ENCODE results near the gene THADA.
A peak's percentile ranks its signal among the peaks of the same experiment; 100 is the strongest.

THADA gene

DNA sequence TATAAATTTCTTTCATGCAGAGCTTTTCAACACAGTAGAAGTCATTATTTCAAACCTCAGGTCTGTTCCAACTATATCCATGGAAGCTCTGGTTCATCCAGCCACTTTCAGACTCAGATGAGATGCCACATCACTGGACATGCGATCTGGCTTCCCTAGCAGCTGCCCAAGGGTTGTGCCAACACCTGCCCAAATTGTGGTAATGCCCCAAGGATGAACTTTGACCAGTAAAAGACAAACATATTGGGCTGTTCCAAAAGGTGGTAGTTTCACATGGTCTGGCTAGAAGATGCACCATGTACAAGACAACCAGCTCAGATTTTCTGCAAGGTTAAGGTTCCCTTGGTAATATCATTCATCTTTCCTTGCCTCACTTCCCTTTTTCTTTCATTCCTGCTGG lies 101.9 kb downstream of the THADA start:
- DNase-seq (ENCODE audit: low spot score) = no peak

DNA sequence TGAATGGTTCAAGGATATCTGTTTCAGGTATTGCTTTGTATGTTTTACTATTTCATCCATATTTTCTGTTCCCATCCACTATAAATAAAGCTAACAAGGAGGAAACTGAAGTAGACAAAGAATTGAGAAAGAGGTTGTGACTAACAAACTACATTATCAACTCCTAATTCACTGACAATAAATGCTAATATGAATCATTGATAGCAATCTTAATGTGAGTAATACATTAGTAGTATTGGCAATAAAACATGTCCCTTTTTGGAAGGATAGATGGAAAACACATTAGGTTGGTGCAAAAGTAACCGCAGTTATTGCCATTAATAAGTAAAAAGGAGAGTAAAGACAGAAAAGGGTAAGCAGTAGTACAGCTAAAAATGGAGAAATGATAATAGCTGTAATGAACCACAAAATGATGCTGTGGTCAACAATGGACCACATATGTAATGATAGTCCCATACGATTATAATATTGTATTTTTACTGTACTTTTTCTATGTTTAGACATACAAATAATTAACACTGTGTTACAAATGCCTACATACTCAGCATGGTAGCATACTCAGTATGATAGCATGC lies 104.7 kb downstream of the THADA start:
- no peak for DNase-seq (ENCODE audit: low spot score)

DNA sequence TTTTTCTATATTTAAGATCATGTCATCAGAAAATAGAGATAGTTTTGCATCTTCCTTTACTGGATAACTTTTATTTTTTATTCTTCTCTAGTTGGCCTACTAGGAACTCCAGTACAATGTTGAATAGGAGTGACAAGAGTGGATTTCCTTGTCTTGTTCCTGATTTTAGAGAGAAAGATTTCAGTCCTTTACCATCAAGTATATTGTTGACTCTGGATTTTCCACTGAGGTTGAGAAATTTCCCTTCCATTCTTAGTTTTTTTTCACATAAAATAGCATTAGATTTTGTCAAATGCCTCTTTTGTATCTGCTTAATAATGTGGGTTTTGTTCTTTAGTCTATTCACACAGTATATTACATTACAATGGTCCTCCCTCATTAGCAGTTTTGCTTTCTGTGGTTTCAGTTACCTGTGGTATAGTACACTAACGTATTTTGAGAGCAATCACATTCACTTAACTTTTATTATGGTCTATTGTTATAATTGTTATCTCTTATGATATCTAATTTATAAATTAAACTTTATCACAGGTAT lies 105.5 kb downstream of the THADA start:
- no peak for DNase-seq (ENCODE audit: low spot score)

DNA sequence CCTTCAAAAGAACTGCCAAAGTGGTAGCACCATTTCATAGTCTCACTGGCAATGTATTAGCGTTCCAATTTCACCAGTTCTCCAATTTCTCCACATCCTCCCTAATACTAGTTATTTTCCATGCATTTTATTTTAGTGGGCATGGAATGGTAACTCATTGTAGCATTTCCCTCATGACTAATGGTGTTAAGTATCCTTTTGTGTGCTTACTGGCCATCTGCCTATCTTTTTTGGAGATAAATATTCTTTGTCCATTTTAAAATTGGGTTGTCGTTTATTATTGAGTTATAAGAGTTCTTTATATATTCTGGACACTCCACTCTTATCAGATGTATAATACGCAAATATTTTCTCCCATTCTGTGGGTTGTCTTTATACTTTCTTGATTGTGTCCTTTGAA lies 107.1 kb downstream of the THADA start:
- no peak for DNase-seq (ENCODE audit: low spot score)

DNA sequence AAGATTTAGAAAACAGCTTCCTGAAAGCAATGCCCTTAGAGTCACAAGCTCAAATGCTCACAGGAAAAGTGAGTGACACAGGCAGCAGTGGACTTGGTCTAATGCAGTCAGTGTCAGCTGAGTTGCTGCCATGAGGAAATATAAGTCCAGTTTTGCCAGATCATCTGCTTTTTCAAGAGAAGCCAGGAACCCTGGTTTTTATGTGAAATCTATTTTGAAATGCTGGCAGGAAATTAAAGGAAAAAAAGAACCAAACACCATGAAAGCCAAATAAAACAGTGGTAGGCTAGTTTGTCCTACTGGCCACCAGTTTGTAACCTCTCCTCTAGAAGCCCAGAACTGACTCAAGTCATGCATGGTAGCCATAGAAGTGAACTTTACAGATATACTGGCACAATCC lies 109.2 kb downstream of the THADA start:
- no peak for DNase-seq (ENCODE audit: low spot score)

DNA sequence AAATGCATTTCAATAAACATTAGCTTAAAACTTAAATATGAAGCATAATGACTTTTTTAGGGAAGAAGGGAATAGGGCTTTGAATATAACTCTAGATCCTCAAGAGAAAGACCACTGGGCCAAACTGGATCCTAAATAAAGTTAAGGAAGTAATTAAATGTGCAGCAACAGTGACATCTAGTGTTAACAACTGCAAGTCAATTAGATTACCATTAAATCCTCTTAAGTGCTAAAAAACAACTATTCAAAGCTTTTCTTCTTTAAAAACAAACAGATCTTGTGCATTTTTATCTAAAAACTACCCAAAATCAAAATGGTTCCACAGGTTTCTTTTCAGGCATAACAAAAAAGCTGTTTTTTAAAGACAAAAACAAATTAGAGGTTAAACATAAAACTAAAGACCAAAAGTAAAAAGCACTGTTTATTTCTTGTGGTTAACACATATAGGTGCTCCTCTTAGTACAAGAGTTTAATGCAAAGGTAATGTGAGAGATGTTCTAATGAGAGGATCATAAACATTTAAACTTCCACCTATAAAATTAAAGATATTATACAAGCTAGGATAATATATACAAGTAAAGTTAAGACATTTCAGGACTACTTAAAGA lies 111.4 kb downstream of the THADA start:
- DNase-seq (ENCODE audit: low spot score) = peak; percentile 16

DNA sequence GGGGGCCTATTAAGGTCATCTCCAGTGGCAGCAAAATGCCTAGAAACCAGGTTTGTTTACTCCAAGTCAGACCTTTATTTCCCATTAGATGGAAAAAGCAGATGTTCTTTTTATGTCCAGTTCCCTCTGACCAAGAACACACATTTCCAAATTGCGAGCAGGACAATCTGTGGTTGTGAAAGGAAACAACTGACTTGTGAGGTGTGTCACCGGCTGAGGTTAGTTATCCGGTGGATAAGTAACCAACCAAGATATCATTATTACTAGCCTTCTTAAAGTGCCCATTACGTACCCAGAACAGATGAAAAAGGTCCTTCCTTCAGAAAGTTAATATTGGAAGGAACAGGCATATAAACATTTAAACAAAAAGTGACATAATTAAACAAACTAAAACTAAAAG lies 112.9 kb downstream of the THADA start:
- DNase-seq (ENCODE audit: low spot score) = no peak

DNA sequence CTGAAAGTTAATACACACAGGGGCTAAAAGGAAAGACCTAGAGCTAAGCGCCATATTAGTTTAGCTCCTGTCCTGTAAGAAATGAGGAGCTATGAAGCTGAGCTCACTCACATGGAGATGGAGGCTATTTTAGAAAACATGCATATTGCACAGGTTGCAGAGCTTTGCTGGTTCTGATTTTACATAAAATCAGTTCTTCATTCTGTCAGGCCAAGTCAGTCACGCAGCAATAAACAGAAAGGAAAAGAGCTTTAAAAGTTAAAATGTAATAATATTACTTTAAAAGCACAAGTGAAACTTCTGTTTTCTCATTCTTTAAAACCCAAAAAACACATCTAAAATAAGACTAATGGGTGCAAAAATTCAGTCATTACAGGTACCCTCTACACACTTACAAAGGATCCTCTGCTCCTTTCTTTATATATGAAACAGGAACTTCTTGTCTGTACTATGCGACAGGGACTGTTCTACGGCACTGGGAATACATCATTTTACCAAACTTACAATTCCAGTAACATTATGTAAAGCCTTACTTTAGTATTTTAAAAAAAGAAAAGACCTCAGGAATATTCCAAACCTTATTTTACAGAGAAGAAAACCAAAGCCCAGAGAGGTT lies 113.8 kb downstream of the THADA start:
- no peak for DNase-seq (ENCODE audit: low spot score)

DNA sequence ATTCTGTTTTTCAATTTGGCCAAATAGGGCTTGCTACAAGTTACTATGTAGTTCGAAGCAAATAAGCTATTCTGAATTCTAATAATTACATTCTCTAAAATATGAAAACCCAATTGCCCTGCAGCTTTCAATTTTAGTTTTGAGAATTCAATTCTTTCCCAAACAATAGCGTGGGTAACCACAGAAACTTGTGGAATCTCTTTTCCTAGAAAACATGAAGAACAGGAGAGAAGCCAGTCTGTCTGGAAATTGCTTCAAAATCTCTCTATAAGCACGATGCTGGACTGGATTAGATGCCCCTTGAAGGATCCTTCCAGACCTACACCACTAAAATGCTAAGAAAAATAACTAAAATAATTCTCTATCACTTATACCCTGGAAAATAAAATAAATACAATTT lies 115.0 kb downstream of the THADA start:
- no peak for DNase-seq (ENCODE audit: low spot score)

DNA sequence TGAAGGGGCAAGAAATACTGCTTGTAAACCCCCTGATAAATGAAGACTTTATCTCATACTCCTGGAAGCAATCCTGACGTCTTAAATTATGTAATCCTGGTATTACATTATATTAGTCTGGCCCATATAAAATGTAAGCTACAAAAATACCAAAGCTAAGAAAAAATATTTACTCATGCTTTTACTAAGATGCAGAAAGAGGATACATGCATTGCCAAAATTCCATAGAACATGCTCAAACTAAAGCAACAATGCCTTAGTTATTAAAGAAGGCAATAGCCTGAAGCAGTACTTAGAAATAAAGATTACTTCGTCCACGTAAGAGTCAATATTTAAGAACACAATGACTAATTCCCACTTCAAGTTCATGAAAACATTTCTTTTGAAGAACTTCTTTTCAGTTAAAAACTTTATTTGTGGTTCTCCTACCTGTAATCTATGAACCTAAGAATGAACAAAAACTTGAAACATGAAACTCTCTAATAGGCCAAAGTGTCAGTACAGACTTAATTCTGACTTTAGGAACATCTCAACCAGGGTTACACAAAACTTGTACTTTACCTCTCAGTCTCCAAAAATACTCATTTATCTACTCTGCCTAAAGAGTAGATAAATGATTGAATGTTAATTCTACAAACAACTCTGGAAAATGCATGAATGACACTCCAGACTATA lies 117.3 kb downstream of the THADA start:
- DNase-seq (ENCODE audit: low spot score) = no peak

DNA sequence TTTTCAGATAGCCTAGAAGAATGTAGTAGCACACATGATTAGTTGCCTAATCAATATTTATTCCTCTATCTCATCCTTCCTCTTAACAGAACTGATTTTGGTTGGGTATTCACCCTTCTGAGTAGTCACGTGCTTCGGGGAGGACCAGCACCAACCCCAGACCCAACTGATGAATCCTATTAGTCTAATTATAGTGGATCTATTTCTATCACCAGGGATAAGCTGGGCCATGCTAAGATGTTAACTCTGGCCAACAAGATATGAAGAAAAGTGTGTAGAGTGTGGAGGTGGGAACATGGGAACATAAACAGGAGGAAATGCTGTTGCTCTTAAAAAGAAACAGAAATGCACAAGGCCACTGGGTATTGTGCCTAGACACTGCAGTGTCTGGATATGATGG lies 119.9 kb downstream of the THADA start:
- no peak for DNase-seq (ENCODE audit: low spot score)

DNA sequence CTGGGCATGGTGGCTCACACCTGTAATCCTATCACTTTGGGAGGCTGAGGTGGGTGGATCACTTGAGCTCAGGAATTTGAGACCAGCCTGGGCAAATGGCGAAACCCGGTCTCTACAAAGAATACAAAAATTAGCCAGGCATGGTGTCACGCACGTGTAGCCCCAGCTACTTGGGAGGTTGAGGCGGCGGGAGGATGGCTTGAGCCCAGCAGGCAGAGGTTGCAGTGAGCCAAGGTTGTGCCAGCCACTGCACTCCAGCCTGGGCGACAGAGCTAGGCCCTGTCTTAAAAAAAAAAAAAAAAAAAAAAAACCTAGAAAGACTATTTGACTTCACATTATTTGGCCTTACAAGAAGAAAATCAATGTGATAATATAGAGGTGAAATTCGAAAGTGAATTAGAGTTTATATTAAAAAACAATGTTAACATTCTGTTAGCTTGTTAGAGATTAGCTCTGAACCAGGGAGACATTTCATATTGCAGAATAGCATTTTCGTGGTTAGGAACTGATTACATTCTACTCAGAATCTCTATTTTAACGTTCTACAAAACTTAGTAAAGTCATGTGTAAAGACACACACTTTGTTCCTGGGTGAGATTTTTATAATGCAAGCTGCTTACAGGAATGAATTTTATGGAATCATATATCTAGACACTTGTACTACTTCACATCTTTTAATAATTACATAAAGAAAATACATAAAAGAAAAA lies 120.5 kb downstream of the THADA start:
- no peak for DNase-seq (ENCODE audit: low spot score)

DNA sequence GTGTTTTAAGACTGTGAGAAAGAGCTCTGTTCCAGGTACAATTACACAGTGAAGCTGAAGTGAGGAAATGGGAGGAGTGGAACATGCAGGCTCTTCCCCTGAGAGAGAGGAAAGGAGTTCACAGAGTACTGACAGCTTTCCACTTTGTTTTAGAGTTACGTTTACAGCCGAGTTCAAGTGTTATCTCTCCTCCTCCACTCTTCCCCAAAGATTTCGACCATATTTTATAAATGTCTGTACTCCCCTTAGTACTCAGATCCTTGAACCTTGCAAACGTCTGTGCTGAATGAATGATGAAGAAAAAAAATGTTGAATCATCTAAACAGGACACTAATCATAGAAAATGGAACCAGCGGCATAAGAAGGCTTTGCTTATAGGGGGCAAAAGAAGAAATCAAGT lies 121.6 kb downstream of the THADA start:
- DNase-seq (ENCODE audit: low spot score) = no peak

DNA sequence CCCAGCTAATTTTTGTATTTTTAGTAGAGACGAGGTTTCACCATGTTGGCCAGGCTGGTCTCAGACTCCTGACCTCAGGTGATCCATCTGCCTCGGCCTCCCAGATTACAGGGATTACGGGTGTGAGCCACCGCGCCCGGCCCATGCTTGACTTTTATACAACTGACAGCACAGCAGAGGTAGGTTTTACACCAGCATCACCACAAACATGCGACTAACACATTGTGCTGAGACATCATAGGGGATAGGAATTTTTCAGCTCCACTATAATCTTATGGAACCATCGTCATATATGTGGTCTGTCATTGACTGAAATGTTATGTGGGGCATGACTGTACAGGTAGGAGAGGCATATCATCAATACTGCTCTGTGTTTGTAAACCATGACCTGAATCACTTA lies 122.1 kb downstream of the THADA start:
- no peak for DNase-seq (ENCODE audit: low spot score)

DNA sequence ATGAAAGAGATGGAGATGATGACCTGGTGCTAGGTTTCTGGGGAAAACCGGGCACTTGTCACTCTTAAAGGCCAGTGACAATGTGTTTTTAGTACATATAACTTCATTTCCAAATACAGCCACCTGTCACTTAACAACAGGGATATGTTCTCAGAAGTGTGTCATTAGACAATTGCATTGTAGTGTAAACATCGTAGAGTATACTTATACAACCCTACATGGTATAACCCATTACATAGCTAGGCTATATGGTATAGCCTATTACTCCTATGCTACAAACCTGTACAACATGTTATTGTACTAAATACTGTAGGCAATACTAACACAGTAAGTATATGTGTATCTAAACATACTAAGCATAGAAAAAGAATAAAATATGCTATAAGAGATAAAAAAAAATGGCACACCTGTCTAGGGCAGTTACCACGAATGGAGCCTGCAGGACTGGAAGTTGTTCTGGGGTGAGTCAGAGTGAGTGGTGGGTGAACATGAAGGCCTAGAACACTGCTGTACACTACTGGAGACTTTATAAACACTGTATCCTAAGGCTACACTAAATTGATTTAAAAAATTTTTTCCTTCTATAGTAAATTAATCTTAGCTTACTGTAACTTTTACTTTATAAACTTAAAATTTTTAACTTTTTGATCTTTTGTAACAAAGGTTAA lies 123.2 kb downstream of the THADA start:
- DNase-seq (ENCODE audit: low spot score) = no peak

DNA sequence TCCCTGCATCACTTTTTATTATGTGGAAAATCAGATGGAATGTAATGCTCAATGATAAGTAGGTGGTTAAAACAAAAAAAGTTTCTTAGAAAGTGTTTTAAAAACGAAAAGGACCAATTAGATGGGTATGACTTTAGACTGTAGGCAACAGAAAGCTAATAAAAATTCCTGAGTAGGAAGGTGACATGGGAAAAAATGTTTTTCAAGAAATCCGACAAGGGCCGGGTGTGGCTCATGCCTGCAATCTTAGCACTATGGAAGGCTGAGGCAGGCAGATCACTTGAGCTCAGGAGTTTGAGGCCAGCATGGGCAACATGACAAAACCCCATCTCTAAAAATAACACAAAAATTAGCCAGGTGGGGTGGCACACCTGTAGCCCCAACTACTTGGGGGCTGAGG lies 126.1 kb downstream of the THADA start:
- DNase-seq (ENCODE audit: low spot score) = no peak

DNA sequence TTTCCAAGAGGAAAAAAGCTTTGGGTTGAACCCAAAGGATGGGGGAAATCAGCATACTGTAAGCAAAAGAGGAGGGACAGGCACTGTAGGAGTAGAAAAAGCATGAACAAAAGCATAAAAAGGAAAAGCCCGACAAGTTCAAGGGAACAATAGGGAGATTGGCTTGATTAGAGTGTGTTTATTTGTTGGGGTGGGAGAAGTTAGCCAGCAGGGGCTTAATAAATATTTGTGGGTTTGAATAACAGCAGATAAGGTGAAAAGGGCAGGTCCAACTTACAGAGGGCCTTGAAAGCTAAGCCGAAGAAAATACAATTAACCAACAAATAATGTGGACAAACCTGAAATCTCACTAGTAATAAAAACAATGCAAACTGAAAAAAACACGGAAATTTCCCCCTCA lies 126.7 kb downstream of the THADA start:
- DNase-seq (ENCODE audit: low spot score) = no peak

DNA sequence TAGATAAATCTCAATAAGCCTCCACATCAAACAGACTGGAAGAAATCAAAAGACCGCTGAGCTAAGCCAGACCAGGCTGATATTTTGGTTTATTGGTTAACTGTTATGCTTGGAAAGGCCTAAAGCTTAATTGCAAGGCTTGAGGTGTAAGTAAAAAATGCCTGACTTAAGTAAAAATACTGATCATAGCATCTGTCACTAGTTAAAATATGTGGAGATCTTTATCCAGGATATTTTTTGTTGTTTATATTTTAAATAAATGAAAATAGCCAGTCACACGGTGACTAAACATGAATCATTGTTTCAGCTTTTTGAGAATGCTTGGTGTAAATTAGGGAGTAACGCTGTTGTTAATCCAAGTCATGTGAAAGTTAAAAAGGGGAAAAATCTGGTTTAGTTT lies 127.9 kb downstream of the THADA start:
- peak; percentile 15 for DNase-seq (ENCODE audit: low spot score)

DNA sequence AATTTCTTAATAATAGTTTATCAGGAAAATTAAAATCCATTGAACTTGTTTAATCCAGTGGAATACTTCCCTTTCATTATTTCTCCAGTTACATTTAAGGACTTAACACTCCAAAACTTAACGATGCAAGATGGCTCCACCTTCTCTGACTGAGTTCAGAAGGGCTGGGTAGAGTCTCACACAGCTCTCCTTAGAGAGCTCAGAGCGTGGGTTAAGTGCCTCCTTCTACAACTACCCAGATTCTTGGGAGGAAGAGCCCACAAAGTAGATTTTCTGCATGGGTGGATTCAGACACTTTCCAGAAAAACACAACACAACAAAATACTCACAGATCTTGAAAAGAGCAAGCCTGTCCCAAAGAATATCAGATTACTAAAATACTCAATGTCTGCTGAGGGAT lies 130.6 kb downstream of the THADA start:
- DNase-seq (ENCODE audit: low spot score) = no peak

DNA sequence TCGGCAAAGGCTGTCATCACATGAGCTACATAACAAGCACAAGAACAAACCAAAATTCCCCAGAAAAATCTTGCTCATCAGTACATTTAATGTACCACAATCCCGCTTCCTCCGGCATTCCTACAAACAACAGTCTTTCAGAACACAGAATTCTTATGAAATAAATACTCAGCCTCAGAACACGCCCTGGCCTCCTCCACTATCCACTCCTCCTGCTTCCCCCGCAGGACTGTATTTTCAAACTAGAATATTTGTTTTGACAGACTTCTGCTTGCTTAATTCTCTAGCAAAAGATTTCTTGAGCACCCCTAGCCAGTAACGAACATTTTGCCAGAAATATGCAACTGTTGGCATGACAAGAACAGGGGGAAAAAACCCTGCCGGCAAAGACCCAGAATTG lies 131.2 kb downstream of the THADA start:
- DNase-seq (ENCODE audit: low spot score) = peak; percentile 35

DNA sequence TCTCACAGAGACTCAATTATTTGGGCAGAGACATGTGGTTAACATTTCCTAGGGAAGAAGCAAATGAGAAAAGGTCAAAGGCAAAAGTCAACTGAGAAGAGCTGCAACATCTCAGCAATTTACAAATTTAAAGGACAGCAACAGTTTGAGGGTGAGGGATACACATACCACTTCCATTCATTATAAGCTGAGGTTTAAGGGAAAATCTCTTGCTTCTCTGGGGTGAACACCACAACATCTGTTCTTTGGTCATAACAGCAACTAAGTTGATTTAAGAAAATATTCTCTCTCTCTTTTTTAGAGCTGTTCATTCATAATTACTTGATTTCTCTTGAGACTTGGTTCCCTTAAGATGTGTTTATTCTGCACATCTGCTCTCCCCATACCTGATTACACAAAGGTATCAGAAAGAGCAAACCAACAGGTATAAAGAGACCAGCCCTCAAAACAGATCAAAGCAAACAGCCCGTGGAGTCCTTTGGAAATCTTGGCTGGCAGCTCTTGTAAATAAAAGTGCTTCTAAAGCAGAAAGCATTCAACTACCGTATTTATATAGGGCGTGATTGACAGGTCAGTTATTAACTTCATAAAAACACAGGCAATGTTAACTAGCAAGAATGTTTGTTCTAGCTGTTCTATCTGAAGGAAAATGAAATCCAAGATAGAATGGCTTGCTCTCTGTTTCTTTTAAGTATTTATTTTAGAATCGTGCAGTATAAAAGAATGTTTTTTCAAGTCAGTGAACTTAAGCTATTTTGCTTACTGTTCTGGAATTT lies 132.8 kb downstream of the THADA start:
- no peak for DNase-seq (ENCODE audit: low spot score)

Data from AG08396 (cell line).